HG03439 (cell line): Measurements from ENCODE around the gene VRK1.

Experiments
- ATAC-seq: cut with Tn5 transposase; IDR thresholded peaks from one replicate; pipeline ENCODE4 v1.9.1; 2021; ENCODE audit warnings: mild to moderate bottlenecking, moderate library complexity; ENCODE audit not compliant: unreplicated experiment

VRK1 gene

GRCh38 chr14:96823652-96824051 is 26.5 kb downstream of the VRK1 start:
- ATAC-seq, result no peak

- ATAC-seq, result no peak
These were observed 27.1 kb downstream of the VRK1 start for GRCh38 chr14:96824283-96824682.

- ATAC-seq, result no peak
These were observed 29.6 kb downstream of the VRK1 start for GRCh38 chr14:96826818-96827217.

- no peak for ATAC-seq
These were observed 30.1 kb downstream of the VRK1 start for GRCh38 chr14:96827290-96827689.

- no peak for ATAC-seq
These were observed 32.6 kb downstream of the VRK1 start for GRCh38 chr14:96829791-96830190.

GRCh38 chr14:96830946-96831345 is 33.8 kb downstream of the VRK1 start:
- no peak for ATAC-seq

- ATAC-seq, result no peak
These were observed 35.2 kb downstream of the VRK1 start for GRCh38 chr14:96832351-96832750.

- ATAC-seq, result no peak
These were observed 41.3 kb downstream of the VRK1 start for GRCh38 chr14:96838449-96838848.

GRCh38 chr14:96839251-96839650 is 42.1 kb downstream of the VRK1 start:
- no peak for ATAC-seq

GRCh38 chr14:96843137-96843536 is 46.0 kb downstream of the VRK1 start:
- no peak for ATAC-seq

GRCh38 chr14:96844857-96845570 is 47.8 kb downstream of the VRK1 start:
- no peak for ATAC-seq

GRCh38 chr14:96847451-96847850 is 50.3 kb downstream of the VRK1 start:
- no peak for ATAC-seq

- no peak for ATAC-seq
These were observed 50.8 kb downstream of the VRK1 start for GRCh38 chr14:96848011-96848410.

- ATAC-seq, result no peak
These were observed 52.6 kb downstream of the VRK1 start for GRCh38 chr14:96849733-96850132.

- no peak for ATAC-seq
These were observed 54.7 kb downstream of the VRK1 start for GRCh38 chr14:96851694-96852381.

GRCh38 chr14:96852823-96853422 is 55.7 kb downstream of the VRK1 start:
- peak; percentile 65 for ATAC-seq

GRCh38 chr14:96858643-96859042 is 61.5 kb downstream of the VRK1 start:
- ATAC-seq, result no peak

GRCh38 chr14:96861568-96862310 is 64.6 kb downstream of the VRK1 start:
- no peak for ATAC-seq

GRCh38 chr14:96863327-96863985 is 66.3 kb downstream of the VRK1 start:
- no peak for ATAC-seq

GRCh38 chr14:96863986-96864330 is 66.8 kb downstream of the VRK1 start:
- no peak for ATAC-seq

- ATAC-seq, result no peak
These were observed 70.5 kb downstream of the VRK1 start for GRCh38 chr14:96867634-96868033.
